Measurements from ENCODE around the gene OR6S1. TPM values are rescaled to one million over a fixed set of nuclear protein-coding genes. Genes with fewer than 3 reads are reported as not detected.

The OR6S1 gene
- total and polyA plus RNA-seq, 2 of the 8 experiments (the other 6 are each of a cell fraction or from before 2014, with no cell fraction given): not detected

DNA sequence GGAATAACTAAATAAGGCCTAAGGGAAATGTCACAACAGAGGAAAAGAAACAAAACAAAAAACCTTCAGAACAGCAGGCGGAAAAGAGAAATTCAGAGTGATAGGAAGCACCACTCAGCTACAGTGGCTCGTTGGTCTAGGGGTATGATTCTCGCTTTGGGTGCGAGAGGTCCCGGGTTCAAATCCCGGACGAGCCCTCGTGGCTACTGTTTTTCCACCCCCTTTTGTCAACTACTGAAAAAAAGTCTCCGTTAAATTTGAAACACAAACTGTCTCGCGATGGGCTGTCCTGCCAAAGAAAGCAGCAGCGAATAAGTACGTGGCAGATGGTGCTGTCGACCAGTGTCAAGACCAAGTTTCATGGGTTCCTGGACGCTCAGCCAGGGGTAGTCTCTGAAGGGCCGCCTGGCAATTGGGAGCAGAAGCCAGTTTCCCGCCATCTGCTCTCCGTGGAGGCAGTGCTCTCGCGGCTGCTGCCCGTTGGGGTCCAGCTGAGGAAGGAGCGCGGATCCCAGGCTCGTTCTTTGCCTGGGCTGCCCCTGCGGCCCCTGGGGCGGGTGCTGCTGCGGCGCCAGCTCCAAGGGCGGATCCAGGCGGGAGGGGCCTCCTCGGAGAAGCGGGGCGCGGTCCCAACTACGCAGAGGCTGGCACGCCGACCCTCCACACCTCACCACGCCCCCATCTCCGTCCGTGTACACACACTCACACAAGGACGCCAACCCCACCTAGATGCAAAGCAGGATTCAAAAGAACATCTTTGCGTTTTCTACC is 42.6 kb upstream of the OR6S1 start, which contains the start of gene RNASE4 (continued):
- TF ChIP-seq TAF1 (IDR thresholded peaks at IDR 0.05; ENCODE audit: low read depth, low read length) (no peak), SAP30 (IDR thresholded peaks at IDR 0.05; ENCODE audit: insufficient read depth, insufficient replicate concordance, low read length) (peak; percentile 31), JUND (IDR thresholded peaks at IDR 0.05; ENCODE audit: low read length) (no peak), BRCA1 (IDR thresholded peaks at IDR 0.05; ENCODE audit: low read depth, low read length) (0 out of 2 replicates have a peak, but pooled peaks have one; percentile 6), FOSL1 (IDR thresholded peaks at IDR 0.05; ENCODE audit: insufficient read depth, low read depth, low read length) (no peak), BACH1 (IDR thresholded peaks at IDR 0.05; ENCODE audit: low read length) (no peak), CBX8 (IDR thresholded peaks at IDR 0.05; ENCODE audit: borderline replicate concordance, low read depth, low read length) (no peak), MAFK (IDR thresholded peaks at IDR 0.05; ENCODE audit: low read depth, low read length) (peak; percentile 52; the same call in 1 of the 2 replicates), RNF2 (IDR thresholded peaks at IDR 0.05; ENCODE audit: borderline replicate concordance, low read depth, low read length, missing control alignments, poor library complexity, severe bottlenecking) (no peak), ZNF274 (IDR thresholded peaks at IDR 0.05; ENCODE audit: borderline replicate concordance, extremely low read depth, low read length) (no peak), SUZ12 (IDR thresholded peaks at IDR 0.05; ENCODE audit: low read length) (no peak)
- TF ChIP-seq, protein P1, sequence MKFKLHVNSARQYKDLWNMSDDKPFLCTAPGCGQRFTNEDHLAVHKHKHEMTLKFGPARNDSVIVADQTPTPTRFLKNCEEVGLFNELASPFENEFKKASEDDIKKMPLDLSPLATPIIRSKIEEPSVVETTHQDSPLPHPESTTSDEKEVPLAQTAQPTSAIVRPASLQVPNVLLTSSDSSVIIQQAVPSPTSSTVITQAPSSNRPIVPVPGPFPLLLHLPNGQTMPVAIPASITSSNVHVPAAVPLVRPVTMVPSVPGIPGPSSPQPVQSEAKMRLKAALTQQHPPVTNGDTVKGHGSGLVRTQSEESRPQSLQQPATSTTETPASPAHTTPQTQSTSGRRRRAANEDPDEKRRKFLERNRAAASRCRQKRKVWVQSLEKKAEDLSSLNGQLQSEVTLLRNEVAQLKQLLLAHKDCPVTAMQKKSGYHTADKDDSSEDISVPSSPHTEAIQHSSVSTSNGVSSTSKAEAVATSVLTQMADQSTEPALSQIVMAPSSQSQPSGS (IDR thresholded peaks at IDR 0.05; ENCODE audit: low read length): no peak
- TF ChIP-seq, protein P2, sequence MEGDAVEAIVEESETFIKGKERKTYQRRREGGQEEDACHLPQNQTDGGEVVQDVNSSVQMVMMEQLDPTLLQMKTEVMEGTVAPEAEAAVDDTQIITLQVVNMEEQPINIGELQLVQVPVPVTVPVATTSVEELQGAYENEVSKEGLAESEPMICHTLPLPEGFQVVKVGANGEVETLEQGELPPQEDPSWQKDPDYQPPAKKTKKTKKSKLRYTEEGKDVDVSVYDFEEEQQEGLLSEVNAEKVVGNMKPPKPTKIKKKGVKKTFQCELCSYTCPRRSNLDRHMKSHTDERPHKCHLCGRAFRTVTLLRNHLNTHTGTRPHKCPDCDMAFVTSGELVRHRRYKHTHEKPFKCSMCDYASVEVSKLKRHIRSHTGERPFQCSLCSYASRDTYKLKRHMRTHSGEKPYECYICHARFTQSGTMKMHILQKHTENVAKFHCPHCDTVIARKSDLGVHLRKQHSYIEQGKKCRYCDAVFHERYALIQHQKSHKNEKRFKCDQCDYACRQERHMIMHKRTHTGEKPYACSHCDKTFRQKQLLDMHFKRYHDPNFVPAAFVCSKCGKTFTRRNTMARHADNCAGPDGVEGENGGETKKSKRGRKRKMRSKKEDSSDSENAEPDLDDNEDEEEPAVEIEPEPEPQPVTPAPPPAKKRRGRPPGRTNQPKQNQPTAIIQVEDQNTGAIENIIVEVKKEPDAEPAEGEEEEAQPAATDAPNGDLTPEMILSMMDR (IDR thresholded peaks at IDR 0.05; ENCODE audit: control extremely low read depth in 1 of 3, insufficient read depth in 1 of 3, low read depth in 1 of 3, low read length in 3 of 3): no peak
